DND-41 (cell line): ENCODE data around the gene GALNTL6.
"Not testable (repeated sequence)": the region's sequence is repeated elsewhere in the genome, so short reads cannot be mapped to it uniquely, and the experiment has no call there.

Source experiments
- EZH2 ChIP-seq: IDR thresholded peaks from 3 replicates; pipeline ENCODE4 v1.6.1; 2012; ENCODE audit warnings: borderline replicate concordance, low read depth, mild to moderate bottlenecking, moderate library complexity, low read length, inconsistent platforms; ENCODE audit not compliant: severe bottlenecking
- TF ChIP-seq, protein P1 (sequence below): IDR thresholded peaks from 2 replicates; pipeline ENCODE4 v1.5.1; 2012; ENCODE audit warnings: borderline replicate concordance, low read length, moderate library complexity, mild to moderate bottlenecking; ENCODE audit not compliant: poor library complexity, severe bottlenecking; ENCODE audit errors: extremely low read depth

DNA sequence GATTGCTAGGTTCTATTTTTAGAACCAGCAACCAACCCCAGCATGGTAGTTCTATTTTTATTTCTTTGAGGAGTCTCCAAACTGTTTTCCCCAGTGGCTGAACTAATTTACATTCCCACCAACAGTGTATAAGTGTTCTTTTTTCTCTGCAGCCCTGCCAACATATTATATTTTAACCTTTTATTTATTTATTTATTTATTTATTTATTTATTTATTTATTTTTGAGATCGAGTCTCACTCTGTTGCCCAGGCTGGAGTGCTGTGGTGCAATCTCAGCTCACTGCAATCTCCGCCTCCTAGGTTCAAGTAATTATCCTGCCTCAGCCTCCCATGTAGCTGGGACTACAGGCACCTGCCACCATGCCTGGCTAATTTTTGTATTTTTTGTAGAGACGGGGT, 1074.2 kb downstream of the GALNTL6 start:
- not testable (repeated sequence) for TF ChIP-seq EZH2
- TF ChIP-seq, protein P1, sequence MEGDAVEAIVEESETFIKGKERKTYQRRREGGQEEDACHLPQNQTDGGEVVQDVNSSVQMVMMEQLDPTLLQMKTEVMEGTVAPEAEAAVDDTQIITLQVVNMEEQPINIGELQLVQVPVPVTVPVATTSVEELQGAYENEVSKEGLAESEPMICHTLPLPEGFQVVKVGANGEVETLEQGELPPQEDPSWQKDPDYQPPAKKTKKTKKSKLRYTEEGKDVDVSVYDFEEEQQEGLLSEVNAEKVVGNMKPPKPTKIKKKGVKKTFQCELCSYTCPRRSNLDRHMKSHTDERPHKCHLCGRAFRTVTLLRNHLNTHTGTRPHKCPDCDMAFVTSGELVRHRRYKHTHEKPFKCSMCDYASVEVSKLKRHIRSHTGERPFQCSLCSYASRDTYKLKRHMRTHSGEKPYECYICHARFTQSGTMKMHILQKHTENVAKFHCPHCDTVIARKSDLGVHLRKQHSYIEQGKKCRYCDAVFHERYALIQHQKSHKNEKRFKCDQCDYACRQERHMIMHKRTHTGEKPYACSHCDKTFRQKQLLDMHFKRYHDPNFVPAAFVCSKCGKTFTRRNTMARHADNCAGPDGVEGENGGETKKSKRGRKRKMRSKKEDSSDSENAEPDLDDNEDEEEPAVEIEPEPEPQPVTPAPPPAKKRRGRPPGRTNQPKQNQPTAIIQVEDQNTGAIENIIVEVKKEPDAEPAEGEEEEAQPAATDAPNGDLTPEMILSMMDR = not testable (repeated sequence)
